H9 (cell line): ENCODE measurements around the gene GID8. TPM values are rescaled to one million over a fixed set of nuclear protein-coding genes. Genes with fewer than 3 reads are reported as not detected.

Experiments
- DNase-seq: peaks from one replicate; pipeline ENCODE4 v3.0.0-alpha.2; 2017
- H2AFZ ChIP-seq: one replicate; pipeline ENCODE4 v1.6.1; 2013; ENCODE audit warnings: mild to moderate bottlenecking, low read length, control low read depth, moderate library complexity
- H2AK5ac ChIP-seq: 2 replicates; pipeline ENCODE4 v1.6.1; 2013; ENCODE audit warnings: low read length, control low read depth, mixed read lengths; ENCODE audit not compliant: insufficient read length
- H2BK120ac ChIP-seq: one replicate; pipeline ENCODE4 v1.6.1; 2013; ENCODE audit warnings: low read depth, mild to moderate bottlenecking, low read length, control low read depth, inconsistent platforms; ENCODE audit not compliant: poor library complexity, severe bottlenecking
- H2BK12ac ChIP-seq: 2 replicates; pipeline ENCODE4 v1.6.1; 2013; ENCODE audit warnings: low read length, control low read depth, mixed read lengths, low read depth; ENCODE audit not compliant: insufficient read length
- H2BK15ac ChIP-seq: 2 replicates; pipeline ENCODE4 v1.6.1; 2013; ENCODE audit warnings: low read depth, low read length, control low read depth
- H2BK20ac ChIP-seq: one replicate; pipeline ENCODE4 v1.6.1; 2013; ENCODE audit warnings: low read depth, mild to moderate bottlenecking, low read length, control low read depth, inconsistent platforms; ENCODE audit not compliant: poor library complexity, severe bottlenecking
- H2BK5ac ChIP-seq: 2 replicates; pipeline ENCODE4 v1.6.1; 2013; ENCODE audit warnings: low read length, control low read depth, mixed read lengths; ENCODE audit not compliant: insufficient read length
- H3K14ac ChIP-seq: 2 replicates; pipeline ENCODE4 v1.6.1; 2013; ENCODE audit warnings: low read length, control low read depth; ENCODE audit not compliant: insufficient read depth
- H3K18ac ChIP-seq: 2 replicates; pipeline ENCODE4 v1.6.1; 2013; ENCODE audit warnings: low read depth, mild to moderate bottlenecking, mixed read lengths, low read length, control low read depth; ENCODE audit not compliant: insufficient read length
- H3K23ac ChIP-seq: 2 replicates; pipeline ENCODE4 v1.6.1; 2013; ENCODE audit warnings: low read length, control low read depth, mixed read lengths, low read depth; ENCODE audit not compliant: insufficient read length
- H3K23me2 ChIP-seq: 2 replicates; pipeline ENCODE4 v1.6.1; 2013; ENCODE audit warnings: low read depth, mild to moderate bottlenecking, mixed read lengths, low read length, control low read depth; ENCODE audit not compliant: insufficient read length, poor library complexity, severe bottlenecking
- H3K27ac ChIP-seq: 2 replicates; pipeline ENCODE4 v1.5.1; 2013; ENCODE audit warnings: low read length, control low read depth, mixed read lengths, low read depth; ENCODE audit not compliant: insufficient read length
- H3K27me3 ChIP-seq: 2 replicates; pipeline ENCODE4 v1.6.1; 2013; ENCODE audit warnings: low read length, control low read depth, inconsistent platforms; ENCODE audit not compliant: insufficient read depth
- H3K4ac ChIP-seq: 2 replicates; pipeline ENCODE4 v1.6.1; 2013; ENCODE audit warnings: low read depth, mild to moderate bottlenecking, control low read depth, inconsistent platforms, low read length, moderate library complexity
- H3K4me1 ChIP-seq: 2 replicates; pipeline ENCODE4 v1.6.1; 2013; ENCODE audit warnings: low read length, control low read depth, inconsistent platforms; ENCODE audit not compliant: insufficient read depth
- H3K4me2 ChIP-seq: 2 replicates; pipeline ENCODE4 v1.6.1; 2013; ENCODE audit warnings: low read length, control low read depth, mixed read lengths; ENCODE audit not compliant: insufficient read length, insufficient read depth
- H3K56ac ChIP-seq: 2 replicates; pipeline ENCODE4 v1.6.1; 2013; ENCODE audit warnings: low read depth, mild to moderate bottlenecking, mixed read lengths, low read length, control low read depth; ENCODE audit not compliant: insufficient read length
- H3K79me1 ChIP-seq: 2 replicates; pipeline ENCODE4 v1.6.1; 2013; ENCODE audit warnings: low read depth, mild to moderate bottlenecking, moderate library complexity, low read length, control low read depth, inconsistent platforms; ENCODE audit not compliant: insufficient read depth, poor library complexity, severe bottlenecking
- H3K79me2 ChIP-seq: 2 replicates; pipeline ENCODE4 v1.6.1; 2013; ENCODE audit warnings: low read length, control low read depth, inconsistent platforms; ENCODE audit not compliant: insufficient read depth
- H3K9ac ChIP-seq: 2 replicates; pipeline ENCODE4 v1.6.1; 2013; ENCODE audit warnings: low read length, control low read depth, mixed read lengths; ENCODE audit not compliant: insufficient read length; ENCODE audit errors: extremely low read depth
- H3K9me3 ChIP-seq: one replicate; pipeline ENCODE4 v1.6.1; 2013; ENCODE audit warnings: low read depth, low read length, inconsistent platforms; ENCODE audit not compliant: control insufficient read depth
- H3T11ph ChIP-seq: one replicate; pipeline ENCODE4 v1.6.1; 2013; ENCODE audit warnings: mild to moderate bottlenecking, low read length, control low read depth, inconsistent platforms
- H4K20me1 ChIP-seq: one replicate; pipeline ENCODE4 v1.6.1; 2013; ENCODE audit not compliant: control insufficient read depth, insufficient read length, insufficient read depth
- H4K5ac ChIP-seq: 2 replicates; pipeline ENCODE4 v1.6.1; 2013; ENCODE audit warnings: low read depth, mild to moderate bottlenecking, mixed read lengths, low read length, control low read depth; ENCODE audit not compliant: insufficient read length
- H4K8ac ChIP-seq: replicated peaks from 2 replicates; pipeline ENCODE4 v1.6.1; 2013; ENCODE audit warnings: low read length, control low read depth, mixed read lengths, low read depth; ENCODE audit not compliant: insufficient read length
- H4K91ac ChIP-seq: 2 replicates; pipeline ENCODE4 v1.6.1; 2013; ENCODE audit warnings: low read depth, mild to moderate bottlenecking, moderate library complexity, mixed read lengths, low read length, control low read depth; ENCODE audit not compliant: insufficient read length
- H3K27ac Mint-ChIP-seq, 3 experiments: 2 replicates in 2 of 3; 3 replicates in 1 of 3; pipeline ENCODE4 v1.8.0; 2020 to 2021; ENCODE audit warnings: mixed read lengths in 3 of 3, mild to moderate bottlenecking in 1 of 3, moderate library complexity in 1 of 3
- H3K27me3 Mint-ChIP-seq: 2 replicates; pipeline ENCODE4 v1.8.0; 2021; ENCODE audit warnings: low read depth, mild to moderate bottlenecking, moderate library complexity, mixed read lengths
- H3K36me3 Mint-ChIP-seq, 3 experiments: 2 replicates in 2 of 3; 3 replicates in 1 of 3; pipeline ENCODE4 v1.8.0; 2020 to 2021; ENCODE audit warnings: low read depth in 3 of 3, mixed read lengths in 3 of 3; ENCODE audit not compliant: insufficient read depth in 1 of 3
- H3K4me1 Mint-ChIP-seq, 2 experiments: 2 replicates each; pipeline ENCODE4 v1.8.0; 2020; ENCODE audit warnings: mixed read lengths in 2 of 2
- H3K4me3 Mint-ChIP-seq, 2 experiments: 2 replicates in 1 of 2; 3 replicates in 1 of 2; pipeline ENCODE4 v1.8.0; 2020 to 2021; ENCODE audit warnings: mild to moderate bottlenecking in 2 of 2, mixed read lengths in 2 of 2, moderate library complexity in 1 of 2
- H3K9me3 Mint-ChIP-seq, 2 experiments: 2 replicates in 1 of 2; 3 replicates in 1 of 2; pipeline ENCODE4 v1.8.0; 2020; ENCODE audit warnings: mild to moderate bottlenecking in 2 of 2, mixed read lengths in 2 of 2, moderate library complexity in 1 of 2
- WGBS: extraction: QIAGEN DNeasy Blood & Tissue Kit; methylation state at CpG from one replicate; pipeline ENCODE4 v1.1.7; 2013; ENCODE audit warnings: missing lambda C conversion rate, low lambda C conversion rate, mixed read lengths; ENCODE audit not compliant: insufficient read length; ENCODE audit errors: extremely low coverage; 5-methylcytosine and 5-hydroxymethylcytosine counted together
- total RNA-seq: library from RNA; stranded (reverse); gene quantifications from 2 replicates; pipeline ENCODE4 v1.2.1, GENCODE V29; 2021
- TF ChIP-seq, protein P1 (sequence below): fragments of 200-600 bp; sonication (generic); conservative IDR thresholded peaks from 3 replicates; pipeline ENCODE4 v1.8.0; 2021; ENCODE audit warnings: antibody characterized with exemption, mild to moderate bottlenecking

Gene GID8
- total RNA-seq, 1 experiment from 2014 or later = 60.9 TPM

DNA sequence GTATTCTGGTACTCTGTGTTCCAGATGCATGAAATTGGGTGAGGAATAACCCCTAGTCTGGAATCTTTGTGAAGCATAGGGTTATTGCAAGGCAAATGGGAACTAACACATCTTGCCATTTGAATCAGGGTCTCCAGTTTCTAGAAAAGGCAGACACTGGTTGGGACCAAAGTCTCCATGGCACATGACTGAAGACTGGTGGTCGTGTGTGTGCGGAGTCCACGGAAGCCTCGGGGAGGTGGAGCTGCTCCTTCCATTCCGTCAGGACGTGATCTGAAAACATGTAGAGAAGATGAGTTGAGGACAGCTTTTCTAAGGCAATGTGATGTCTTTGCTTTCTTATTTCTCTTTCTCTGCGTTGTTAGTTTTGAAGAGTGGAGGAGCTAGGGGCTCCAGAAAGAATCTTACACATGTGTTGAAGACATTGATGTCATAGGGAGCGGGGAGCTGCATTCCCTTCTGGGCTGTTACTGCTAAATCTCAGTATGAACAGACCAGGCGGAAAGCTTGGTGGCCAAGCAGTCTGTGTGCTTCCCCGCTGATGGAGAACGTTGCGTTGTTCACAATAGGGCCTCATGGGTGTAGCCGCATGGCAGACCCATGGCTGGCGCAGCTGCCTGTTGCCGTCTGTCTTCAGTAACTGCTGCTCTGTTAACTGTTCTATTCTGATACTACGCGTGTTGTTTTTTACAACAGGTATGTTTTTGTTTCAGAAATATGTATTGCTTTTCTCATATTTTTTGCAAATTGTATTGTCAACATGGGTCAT lies 9.8 kb downstream of the GID8 start:
- Histone ChIP-seq H3K27ac (no peak overlapping the region), H3K18ac (no peak overlapping the region), H3K23ac (no peak overlapping the region), H3K79me1 (no peaks in the 10 kb centered on the region), H4K5ac (no peak overlapping the region), H3K4ac (no peak overlapping the region), H2AK5ac (no peak overlapping the region), H2BK20ac (no peak overlapping the region), H3K79me2 (no peaks in the 10 kb centered on the region; the same call in 1 of the 2 replicates), H2BK15ac (no peak overlapping the region), H3K23me2 (peaks cover 6% of the 10 kb centered on the region), H3K9ac (no peak overlapping the region), H2BK120ac (no peak overlapping the region), H3K14ac (no peak overlapping the region), H3K27me3 (no peaks in the 10 kb centered on the region), H2BK12ac (no peak overlapping the region), H2AFZ (no peak overlapping the region), H4K91ac (no peak overlapping the region), H3T11ph (no peak overlapping the region), H4K20me1 (no peaks in the 10 kb centered on the region), H3K4me1 (no peaks in the 10 kb centered on the region; the same call in 1 of the 2 replicates), H4K8ac (no peak overlapping the region), H3K56ac (no peak overlapping the region), H2BK5ac (no peak overlapping the region), H3K4me2 (no peak overlapping the region), H3K9me3 (no peaks in the 10 kb centered on the region)
- peaks cover 3 to 5% of the 10 kb centered on the region in 2 experiments for H3K4me1 Mint-ChIP-seq
- no peak overlapping the region for H3K27ac Mint-ChIP-seq
- WGBS = no CpG with 5 or more reads among the region's 17 CpGs
- TF ChIP-seq, protein P1, sequence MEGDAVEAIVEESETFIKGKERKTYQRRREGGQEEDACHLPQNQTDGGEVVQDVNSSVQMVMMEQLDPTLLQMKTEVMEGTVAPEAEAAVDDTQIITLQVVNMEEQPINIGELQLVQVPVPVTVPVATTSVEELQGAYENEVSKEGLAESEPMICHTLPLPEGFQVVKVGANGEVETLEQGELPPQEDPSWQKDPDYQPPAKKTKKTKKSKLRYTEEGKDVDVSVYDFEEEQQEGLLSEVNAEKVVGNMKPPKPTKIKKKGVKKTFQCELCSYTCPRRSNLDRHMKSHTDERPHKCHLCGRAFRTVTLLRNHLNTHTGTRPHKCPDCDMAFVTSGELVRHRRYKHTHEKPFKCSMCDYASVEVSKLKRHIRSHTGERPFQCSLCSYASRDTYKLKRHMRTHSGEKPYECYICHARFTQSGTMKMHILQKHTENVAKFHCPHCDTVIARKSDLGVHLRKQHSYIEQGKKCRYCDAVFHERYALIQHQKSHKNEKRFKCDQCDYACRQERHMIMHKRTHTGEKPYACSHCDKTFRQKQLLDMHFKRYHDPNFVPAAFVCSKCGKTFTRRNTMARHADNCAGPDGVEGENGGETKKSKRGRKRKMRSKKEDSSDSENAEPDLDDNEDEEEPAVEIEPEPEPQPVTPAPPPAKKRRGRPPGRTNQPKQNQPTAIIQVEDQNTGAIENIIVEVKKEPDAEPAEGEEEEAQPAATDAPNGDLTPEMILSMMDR = no peak
- no peak overlapping the region for H3K4me3 Mint-ChIP-seq
- H3K9me3 Mint-ChIP-seq = no peaks in the 10 kb centered on the region
- peaks cover 43 to 81% (median 74%) of the 10 kb centered on the region in 3 experiments; a peak in 6 of 7 replicates for H3K36me3 Mint-ChIP-seq
- H3K27me3 Mint-ChIP-seq = no peaks in the 10 kb centered on the region
- DNase-seq = no peak
